Measurements from ENCODE around the gene DGKH.

DNA sequence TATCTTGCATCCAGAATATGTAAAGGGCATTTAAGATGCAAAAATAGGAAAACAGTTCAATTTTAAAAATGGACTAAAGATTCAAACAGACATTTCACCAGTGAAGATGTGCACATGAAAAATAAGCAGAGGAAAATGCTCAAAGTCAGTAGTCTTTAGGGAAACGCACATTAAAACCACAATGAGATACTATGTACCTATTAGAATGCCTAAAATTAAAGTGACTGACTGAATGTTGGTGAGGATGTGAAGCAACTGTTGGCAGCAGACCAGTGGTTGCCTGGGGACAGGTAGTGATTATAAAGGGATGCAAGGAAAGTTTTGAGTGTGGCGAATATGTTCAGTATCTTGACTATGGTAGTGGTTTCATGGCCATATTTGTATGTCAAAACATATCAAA is 75.2 kb downstream of the DGKH start:
- TF ChIP-seq, protein P1, sequence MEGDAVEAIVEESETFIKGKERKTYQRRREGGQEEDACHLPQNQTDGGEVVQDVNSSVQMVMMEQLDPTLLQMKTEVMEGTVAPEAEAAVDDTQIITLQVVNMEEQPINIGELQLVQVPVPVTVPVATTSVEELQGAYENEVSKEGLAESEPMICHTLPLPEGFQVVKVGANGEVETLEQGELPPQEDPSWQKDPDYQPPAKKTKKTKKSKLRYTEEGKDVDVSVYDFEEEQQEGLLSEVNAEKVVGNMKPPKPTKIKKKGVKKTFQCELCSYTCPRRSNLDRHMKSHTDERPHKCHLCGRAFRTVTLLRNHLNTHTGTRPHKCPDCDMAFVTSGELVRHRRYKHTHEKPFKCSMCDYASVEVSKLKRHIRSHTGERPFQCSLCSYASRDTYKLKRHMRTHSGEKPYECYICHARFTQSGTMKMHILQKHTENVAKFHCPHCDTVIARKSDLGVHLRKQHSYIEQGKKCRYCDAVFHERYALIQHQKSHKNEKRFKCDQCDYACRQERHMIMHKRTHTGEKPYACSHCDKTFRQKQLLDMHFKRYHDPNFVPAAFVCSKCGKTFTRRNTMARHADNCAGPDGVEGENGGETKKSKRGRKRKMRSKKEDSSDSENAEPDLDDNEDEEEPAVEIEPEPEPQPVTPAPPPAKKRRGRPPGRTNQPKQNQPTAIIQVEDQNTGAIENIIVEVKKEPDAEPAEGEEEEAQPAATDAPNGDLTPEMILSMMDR (IDR thresholded peaks at IDR 0.05; ENCODE audit: poor library complexity): no peak
- no peak for TF ChIP-seq EZH2 (IDR thresholded peaks at IDR 0.05; ENCODE audit: borderline replicate concordance)
- no peak for TF ChIP-seq EZH2phosphoT487 (IDR thresholded peaks at IDR 0.05; ENCODE audit: low read depth, severe bottlenecking, unreplicated experiment)
